Astrocyte of the cerebellum (primary cell): ENCODE results near the gene POLDIP2.
A peak's percentile ranks its signal among the peaks of the same experiment; 100 is the strongest.
"Not testable (repeated sequence)": the region's sequence is repeated elsewhere in the genome, so short reads cannot be mapped to it uniquely, and the experiment has no call there.

Experiments
- DNase-seq: peaks from one replicate; pipeline ENCODE4 v3.0.0-alpha.2; 2011; ENCODE audit warnings: low read depth
- H3K4me3 ChIP-seq: 2 replicates; pipeline ENCODE4 v1.5.1; 2011; ENCODE audit warnings: mild to moderate bottlenecking, low read depth, low read length, moderate library complexity
- CTCF ChIP-seq: IDR thresholded peaks from 2 replicates; pipeline ENCODE4 v1.5.1; 2012; ENCODE audit warnings: low read length, low read depth, moderate library complexity, mild to moderate bottlenecking; ENCODE audit errors: missing control alignments
- in situ Hi-C: cut with HindIII; loops from 2 replicates; pipeline ENCODE4 v1.10.0; 2017; ENCODE audit warnings: low sequenced_read_pairs

The POLDIP2 gene

GRCh38 chr17:28340374-28340773 is 17.0 kb downstream of the POLDIP2 start:
- no peak for DNase-seq
- in situ Hi-C loops, result no loop called here
- H3K4me3 ChIP-seq, result no peak overlapping the region
- no peak for TF ChIP-seq CTCF

GRCh38 chr17:28339431-28339830 is 17.9 kb downstream of the POLDIP2 start:
- no peak for TF ChIP-seq CTCF
- no peak for DNase-seq
- in situ Hi-C loops, result no loop called here
- H3K4me3 ChIP-seq, result no peak overlapping the region

- H3K4me3 ChIP-seq, DNase-seq, in situ Hi-C loops: not testable (repeated sequence)
Measured at GRCh38 chr17:28338769-28339212, 18.5 kb downstream of the POLDIP2 start.

GRCh38 chr17:28338056-28338768 is 19.1 kb downstream of the POLDIP2 start:
- in situ Hi-C loops, result no loop called here
- DNase-seq, result peak; percentile 49
- no peak for TF ChIP-seq CTCF
- H3K4me3 ChIP-seq, result no peak overlapping the region

GRCh38 chr17:28335959-28336871 is 21.1 kb downstream of the POLDIP2 start:
- in situ Hi-C loops, result no loop called here
- DNase-seq, result peak; percentile 93
- no peak for TF ChIP-seq CTCF
- peak overlapping the region; percentile 81 for H3K4me3 ChIP-seq

GRCh38 chr17:28335201-28335958 is 21.9 kb downstream of the POLDIP2 start, which contains the start of the genes IFT20 and TNFAIP1:
Gene IFT20 (minus strand): TSS chr17:28335472. CDS start chr17:28331985, 3,487 bp downstream.
Gene TNFAIP1 (plus strand): TSS chr17:28335761. CDS start chr17:28339522, 3,761 bp downstream.
- peak; percentile 100 for DNase-seq
- TF ChIP-seq CTCF, result no peak
- in situ Hi-C loops, result no loop called here
- peak within 1 kb of the TSS; percentile 81 for H3K4me3 ChIP-seq
